ENCODE results near the gene CLCN4.

Gene CLCN4

DNA sequence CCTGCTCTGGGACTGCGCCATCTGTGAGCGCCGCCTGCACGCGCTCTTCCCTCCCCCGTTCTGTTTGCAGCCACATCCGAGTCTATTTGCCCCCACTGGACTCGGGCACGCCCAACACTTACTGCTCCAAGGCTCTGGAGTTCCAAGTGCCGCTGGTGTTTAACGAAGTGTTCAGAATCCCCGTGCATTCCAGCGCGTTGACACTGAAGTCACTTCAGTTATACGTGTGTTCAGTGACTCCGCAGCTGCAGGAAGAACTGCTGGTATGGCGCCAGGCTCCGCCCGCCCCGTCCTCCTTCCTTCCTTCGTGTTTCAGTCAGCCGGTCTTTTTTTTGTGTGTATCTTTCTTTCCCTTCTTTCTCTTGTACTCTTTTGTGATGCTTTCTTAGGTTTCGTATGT lies 30.7 kb upstream of the CLCN4 start (continued):
- TF ChIP-seq, protein P1, sequence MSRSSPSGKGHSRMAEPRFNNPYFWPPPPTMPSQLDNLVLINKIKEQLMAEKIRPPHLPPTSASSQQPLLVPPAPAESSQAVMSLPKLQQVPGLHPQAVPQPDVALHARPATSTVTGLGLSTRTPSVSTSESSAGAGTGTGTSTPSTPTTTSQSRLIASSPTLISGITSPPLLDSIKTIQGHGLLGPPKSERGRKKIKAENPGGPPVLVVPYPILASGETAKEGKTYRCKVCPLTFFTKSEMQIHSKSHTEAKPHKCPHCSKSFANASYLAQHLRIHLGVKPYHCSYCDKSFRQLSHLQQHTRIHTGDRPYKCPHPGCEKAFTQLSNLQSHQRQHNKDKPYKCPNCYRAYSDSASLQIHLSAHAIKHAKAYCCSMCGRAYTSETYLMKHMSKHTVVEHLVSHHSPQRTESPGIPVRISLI (tag by site-specific recombination; IDR thresholded peaks at IDR 0.05) = no peak
- no peak for TF ChIP-seq OVOL3 (tag by site-specific recombination; IDR thresholded peaks at IDR 0.05)
- TF ChIP-seq, protein P2, sequence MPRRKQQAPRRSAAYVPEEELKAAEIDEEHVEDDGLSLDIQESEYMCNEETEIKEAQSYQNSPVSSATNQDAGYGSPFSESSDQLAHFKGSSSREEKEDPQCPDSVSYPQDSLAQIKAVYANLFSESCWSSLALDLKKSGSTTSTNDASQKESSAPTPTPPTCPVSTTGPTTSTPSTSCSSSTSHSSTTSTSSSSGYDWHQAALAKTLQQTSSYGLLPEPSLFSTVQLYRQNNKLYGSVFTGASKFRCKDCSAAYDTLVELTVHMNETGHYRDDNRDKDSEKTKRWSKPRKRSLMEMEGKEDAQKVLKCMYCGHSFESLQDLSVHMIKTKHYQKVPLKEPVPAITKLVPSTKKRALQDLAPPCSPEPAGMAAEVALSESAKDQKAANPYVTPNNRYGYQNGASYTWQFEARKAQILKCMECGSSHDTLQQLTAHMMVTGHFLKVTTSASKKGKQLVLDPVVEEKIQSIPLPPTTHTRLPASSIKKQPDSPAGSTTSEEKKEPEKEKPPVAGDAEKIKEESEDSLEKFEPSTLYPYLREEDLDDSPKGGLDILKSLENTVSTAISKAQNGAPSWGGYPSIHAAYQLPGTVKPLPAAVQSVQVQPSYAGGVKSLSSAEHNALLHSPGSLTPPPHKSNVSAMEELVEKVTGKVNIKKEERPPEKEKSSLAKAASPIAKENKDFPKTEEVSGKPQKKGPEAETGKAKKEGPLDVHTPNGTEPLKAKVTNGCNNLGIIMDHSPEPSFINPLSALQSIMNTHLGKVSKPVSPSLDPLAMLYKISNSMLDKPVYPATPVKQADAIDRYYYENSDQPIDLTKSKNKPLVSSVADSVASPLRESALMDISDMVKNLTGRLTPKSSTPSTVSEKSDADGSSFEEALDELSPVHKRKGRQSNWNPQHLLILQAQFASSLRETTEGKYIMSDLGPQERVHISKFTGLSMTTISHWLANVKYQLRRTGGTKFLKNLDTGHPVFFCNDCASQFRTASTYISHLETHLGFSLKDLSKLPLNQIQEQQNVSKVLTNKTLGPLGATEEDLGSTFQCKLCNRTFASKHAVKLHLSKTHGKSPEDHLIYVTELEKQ (tag by site-specific recombination; IDR thresholded peaks at IDR 0.05; ENCODE audit: borderline replicate concordance) = no peak
- no peak for TF ChIP-seq HOXD13 (CRISPR knock-in tag; IDR thresholded peaks at IDR 0.05; ENCODE audit: borderline replicate concordance)
- TF ChIP-seq, protein P3, sequence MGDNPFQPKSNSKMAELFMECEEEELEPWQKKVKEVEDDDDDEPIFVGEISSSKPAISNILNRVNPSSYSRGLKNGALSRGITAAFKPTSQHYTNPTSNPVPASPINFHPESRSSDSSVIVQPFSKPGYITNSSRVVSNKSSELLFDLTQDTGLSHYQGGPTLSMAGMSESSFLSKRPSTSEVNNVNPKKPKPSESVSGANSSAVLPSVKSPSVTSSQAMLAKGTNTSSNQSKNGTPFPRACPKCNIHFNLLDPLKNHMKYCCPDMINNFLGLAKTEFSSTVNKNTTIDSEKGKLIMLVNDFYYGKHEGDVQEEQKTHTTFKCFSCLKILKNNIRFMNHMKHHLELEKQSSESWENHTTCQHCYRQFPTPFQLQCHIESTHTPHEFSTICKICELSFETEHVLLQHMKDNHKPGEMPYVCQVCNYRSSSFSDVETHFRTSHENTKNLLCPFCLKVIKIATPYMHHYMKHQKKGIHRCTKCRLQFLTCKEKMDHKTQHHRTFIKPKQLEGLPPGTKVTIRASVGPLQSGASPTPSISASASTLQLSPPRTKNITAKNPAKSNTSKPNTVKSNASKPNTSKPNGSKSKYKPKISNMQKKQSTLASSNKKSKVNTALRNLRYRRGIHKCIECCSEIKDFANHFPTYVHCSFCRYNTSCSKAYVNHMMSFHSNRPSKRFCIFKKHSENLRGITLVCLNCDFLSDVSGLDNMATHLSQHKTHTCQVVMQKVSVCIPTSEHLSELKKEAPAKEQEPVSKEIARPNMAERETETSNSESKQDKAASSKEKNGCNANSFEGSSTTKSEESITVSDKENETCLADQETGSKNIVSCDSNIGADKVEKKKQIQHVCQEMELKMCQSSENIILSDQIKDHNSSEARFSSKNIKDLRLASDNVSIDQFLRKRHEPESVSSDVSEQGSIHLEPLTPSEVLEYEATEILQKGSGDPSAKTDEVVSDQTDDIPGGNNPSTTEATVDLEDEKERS (tag by site-specific recombination; IDR thresholded peaks at IDR 0.05) = no peak
- TF ChIP-seq ZNF10 (tag by site-specific recombination; IDR thresholded peaks at IDR 0.05) = no peak
- TF ChIP-seq ZNF76 (tag by site-specific recombination; IDR thresholded peaks at IDR 0.05; ENCODE audit: borderline replicate concordance, low read depth) = no peak
- TF ChIP-seq ZNF394 (tag by site-specific recombination; IDR thresholded peaks at IDR 0.05; ENCODE audit: borderline replicate concordance) = no peak
- no peak for TF ChIP-seq ZNF335 (tag by site-specific recombination; conservative IDR thresholded peaks at IDR 0.05)
- no peak for TF ChIP-seq ZIC2 (tag by site-specific recombination; IDR thresholded peaks at IDR 0.05)
- TF ChIP-seq, protein P4, sequence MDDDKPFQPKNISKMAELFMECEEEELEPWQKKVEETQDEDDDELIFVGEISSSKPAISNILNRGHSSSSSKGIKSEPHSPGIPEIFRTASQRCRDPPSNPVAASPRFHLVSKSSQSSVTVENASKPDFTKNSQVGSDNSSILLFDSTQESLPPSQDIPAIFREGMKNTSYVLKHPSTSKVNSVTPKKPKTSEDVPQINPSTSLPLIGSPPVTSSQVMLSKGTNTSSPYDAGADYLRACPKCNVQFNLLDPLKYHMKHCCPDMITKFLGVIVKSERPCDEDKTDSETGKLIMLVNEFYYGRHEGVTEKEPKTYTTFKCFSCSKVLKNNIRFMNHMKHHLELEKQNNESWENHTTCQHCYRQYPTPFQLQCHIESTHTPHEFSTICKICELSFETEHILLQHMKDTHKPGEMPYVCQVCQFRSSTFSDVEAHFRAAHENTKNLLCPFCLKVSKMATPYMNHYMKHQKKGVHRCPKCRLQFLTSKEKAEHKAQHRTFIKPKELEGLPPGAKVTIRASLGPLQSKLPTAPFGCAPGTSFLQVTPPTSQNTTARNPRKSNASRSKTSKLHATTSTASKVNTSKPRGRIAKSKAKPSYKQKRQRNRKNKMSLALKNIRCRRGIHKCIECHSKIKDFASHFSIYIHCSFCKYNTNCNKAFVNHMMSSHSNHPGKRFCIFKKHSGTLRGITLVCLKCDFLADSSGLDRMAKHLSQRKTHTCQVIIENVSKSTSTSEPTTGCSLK (tag by site-specific recombination; IDR thresholded peaks at IDR 0.05) = no peak

DNA sequence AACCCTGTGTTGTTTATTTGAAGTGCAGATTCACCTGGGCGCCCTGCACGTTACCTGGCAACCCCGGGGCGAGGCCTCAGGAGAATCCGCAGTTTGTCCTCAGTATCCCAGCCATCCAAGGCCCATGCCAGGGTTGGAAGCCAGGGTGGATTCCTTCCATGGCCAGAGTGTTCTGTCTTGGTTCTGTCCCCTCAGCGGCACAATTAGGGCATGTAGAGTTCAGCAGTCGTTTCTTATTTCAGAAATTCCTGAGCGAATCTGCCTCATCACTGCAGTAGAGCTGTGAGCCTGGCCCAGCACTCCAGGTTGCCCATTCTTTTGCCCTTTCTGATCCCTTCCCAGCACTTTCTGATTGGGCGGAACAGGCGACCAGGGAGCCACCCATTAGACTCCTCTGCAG lies 29.9 kb upstream of the CLCN4 start:
- no peak overlapping the region for H3K4me3 ChIP-seq (ENCODE audit: low read depth, low read length)
- H3K4me1 ChIP-seq (ENCODE audit: control insufficient read depth, insufficient read depth, low read length) = no peaks in the 10 kb centered on the region
- ChIA-PET POLR2A (no interaction called here), CTCF (no interaction called here)
- TF ChIP-seq ZNF544 (tag by site-specific recombination; IDR thresholded peaks at IDR 0.05) = no peak
- no peak for TF ChIP-seq ZNF747 (tag by site-specific recombination; IDR thresholded peaks at IDR 0.05)
- TF ChIP-seq ZNF529 (tag by site-specific recombination; IDR thresholded peaks at IDR 0.05; ENCODE audit: insufficient replicate concordance) = no peak
- TF ChIP-seq ZNF510 (tag by site-specific recombination; IDR thresholded peaks at IDR 0.05; ENCODE audit: insufficient replicate concordance) = no peak
- no peak for TF ChIP-seq SETDB1 (IDR thresholded peaks at IDR 0.05; ENCODE audit: insufficient read length, low read length)
- TF ChIP-seq ZNF169 (tag by site-specific recombination; IDR thresholded peaks at IDR 0.05) = no peak
- TF ChIP-seq ZNF157 (tag by site-specific recombination; IDR thresholded peaks at IDR 0.05) = no peak
- TF ChIP-seq ZBTB48 (tag by site-specific recombination; IDR thresholded peaks at IDR 0.05) = no peak
- TF ChIP-seq, protein P5, sequence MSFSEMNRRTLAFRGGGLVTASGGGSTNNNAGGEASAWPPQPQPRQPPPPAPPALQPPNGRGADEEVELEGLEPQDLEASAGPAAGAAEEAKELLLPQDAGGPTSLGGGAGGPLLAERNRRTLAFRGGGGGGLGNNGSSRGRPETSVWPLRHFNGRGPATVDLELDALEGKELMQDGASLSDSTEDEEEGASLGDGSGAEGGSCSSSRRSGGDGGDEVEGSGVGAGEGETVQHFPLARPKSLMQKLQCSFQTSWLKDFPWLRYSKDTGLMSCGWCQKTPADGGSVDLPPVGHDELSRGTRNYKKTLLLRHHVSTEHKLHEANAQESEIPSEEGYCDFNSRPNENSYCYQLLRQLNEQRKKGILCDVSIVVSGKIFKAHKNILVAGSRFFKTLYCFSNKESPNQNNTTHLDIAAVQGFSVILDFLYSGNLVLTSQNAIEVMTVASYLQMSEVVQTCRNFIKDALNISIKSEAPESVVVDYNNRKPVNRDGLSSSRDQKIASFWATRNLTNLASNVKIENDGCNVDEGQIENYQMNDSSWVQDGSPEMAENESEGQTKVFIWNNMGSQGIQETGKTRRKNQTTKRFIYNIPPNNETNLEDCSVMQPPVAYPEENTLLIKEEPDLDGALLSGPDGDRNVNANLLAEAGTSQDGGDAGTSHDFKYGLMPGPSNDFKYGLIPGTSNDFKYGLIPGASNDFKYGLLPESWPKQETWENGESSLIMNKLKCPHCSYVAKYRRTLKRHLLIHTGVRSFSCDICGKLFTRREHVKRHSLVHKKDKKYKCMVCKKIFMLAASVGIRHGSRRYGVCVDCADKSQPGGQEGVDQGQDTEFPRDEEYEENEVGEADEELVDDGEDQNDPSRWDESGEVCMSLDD (tag by site-specific recombination; IDR thresholded peaks at IDR 0.05) = no peak
- TF ChIP-seq, protein P1 (tag by site-specific recombination; IDR thresholded peaks at IDR 0.05) = no peak
- H3K36me3 ChIP-seq (ENCODE audit: control insufficient read depth in 2 of 2, insufficient read depth in 1 of 2, low read length in 2 of 2) = peaks cover 0 to 40% of the 10 kb centered on the region in 2 experiments; a peak in 1 of 3 replicates
- no peaks in the 10 kb centered on the region for H3K9me3 ChIP-seq (ENCODE audit: control insufficient read depth, insufficient read depth, low read depth, low read length)
- H3K27ac ChIP-seq (ENCODE audit: extremely low read depth, low read depth, low read length) = no peak overlapping the region

All from HEK293 (cell line).